Measurements from ENCODE around the gene ZSWIM5. TPM values are rescaled to one million over a fixed set of nuclear protein-coding genes. Genes with fewer than 3 reads are reported as not detected.
"Not testable (repeated sequence)": the region's sequence is repeated elsewhere in the genome, so short reads cannot be mapped to it uniquely, and the experiment has no call there.

ZSWIM5 gene
- total RNA-seq, 4 donors from 2014 or later, result 0.53 to 1.3 (median 0.81) TPM

DNA sequence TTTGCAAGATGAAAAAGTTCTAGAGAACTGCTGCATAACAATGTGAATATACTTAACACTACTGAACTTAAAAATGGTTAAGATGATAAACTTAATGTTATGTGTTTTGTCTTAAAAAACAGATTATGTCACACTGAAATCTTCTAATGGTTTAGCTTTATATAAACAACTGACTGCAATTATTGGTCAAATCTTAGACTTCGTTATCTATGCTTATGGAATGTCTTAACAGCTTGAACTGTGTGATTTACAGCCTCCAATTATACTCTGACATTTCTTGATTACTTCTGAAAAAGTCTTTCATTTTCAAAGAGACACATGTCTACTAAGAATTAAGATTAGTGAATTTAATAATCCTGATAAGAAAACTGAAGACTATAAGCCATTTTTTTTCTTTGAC lies 71.1 kb downstream of the ZSWIM5 start:
- no peaks in the 10 kb centered on the region for H3K36me3 ChIP-seq
- DNase-seq (no peak), ATAC-seq (no peak)
- in situ Hi-C loops (cut with MboI; ENCODE audit: low sequenced_read_pairs in 4 of 4) (no loop called here), intact Hi-C loops (cut with DNase I; ENCODE audit: low total_unique reads) (no loop called here)
- H3K4me3 ChIP-seq, result no peak overlapping the region
- no peak overlapping the region for H3K27ac ChIP-seq
- TF ChIP-seq, protein P1, sequence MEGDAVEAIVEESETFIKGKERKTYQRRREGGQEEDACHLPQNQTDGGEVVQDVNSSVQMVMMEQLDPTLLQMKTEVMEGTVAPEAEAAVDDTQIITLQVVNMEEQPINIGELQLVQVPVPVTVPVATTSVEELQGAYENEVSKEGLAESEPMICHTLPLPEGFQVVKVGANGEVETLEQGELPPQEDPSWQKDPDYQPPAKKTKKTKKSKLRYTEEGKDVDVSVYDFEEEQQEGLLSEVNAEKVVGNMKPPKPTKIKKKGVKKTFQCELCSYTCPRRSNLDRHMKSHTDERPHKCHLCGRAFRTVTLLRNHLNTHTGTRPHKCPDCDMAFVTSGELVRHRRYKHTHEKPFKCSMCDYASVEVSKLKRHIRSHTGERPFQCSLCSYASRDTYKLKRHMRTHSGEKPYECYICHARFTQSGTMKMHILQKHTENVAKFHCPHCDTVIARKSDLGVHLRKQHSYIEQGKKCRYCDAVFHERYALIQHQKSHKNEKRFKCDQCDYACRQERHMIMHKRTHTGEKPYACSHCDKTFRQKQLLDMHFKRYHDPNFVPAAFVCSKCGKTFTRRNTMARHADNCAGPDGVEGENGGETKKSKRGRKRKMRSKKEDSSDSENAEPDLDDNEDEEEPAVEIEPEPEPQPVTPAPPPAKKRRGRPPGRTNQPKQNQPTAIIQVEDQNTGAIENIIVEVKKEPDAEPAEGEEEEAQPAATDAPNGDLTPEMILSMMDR (IDR thresholded peaks at IDR 0.05 in 4 of 5, conservative IDR thresholded peaks at IDR 0.05 in 1 of 5), result no peak
- no peak for TF ChIP-seq POLR2A (IDR thresholded peaks at IDR 0.05)
- no peaks in the 10 kb centered on the region for H3K9me3 ChIP-seq
- H3K4me1 ChIP-seq, result no peaks in the 10 kb centered on the region
- no peaks in the 10 kb centered on the region for H3K27me3 ChIP-seq

DNA sequence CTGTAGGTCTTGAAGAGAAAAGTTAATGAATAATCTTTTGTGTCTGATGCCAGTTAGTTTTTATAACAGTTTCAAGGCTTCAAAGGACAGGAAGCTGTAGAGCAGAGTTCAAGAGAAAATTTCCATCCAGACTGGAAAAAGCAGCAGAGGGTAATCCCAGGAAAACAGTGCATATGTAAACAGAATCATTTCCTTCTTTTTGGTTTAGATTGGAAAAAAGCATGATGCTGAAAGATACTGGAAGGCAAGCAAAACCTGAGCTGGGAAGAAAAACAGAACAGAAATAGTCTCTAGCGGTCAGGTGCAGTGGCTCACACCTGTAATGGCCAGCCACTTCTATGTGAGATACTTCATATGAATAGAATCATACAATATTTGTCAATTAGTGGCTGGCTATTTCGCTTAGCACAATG lies 71.9 kb downstream of the ZSWIM5 start:
- in situ Hi-C loops (cut with MboI; ENCODE audit: low sequenced_read_pairs in 4 of 4) (no loop called here), intact Hi-C loops (cut with DNase I; ENCODE audit: low total_unique reads) (no loop called here)
- Histone ChIP-seq H3K4me3 (no peak overlapping the region), H3K27ac (no peak overlapping the region), H3K36me3 (no peaks in the 10 kb centered on the region), H3K4me1 (no peaks in the 10 kb centered on the region), H3K27me3 (no peaks in the 10 kb centered on the region), H3K9me3 (no peaks in the 10 kb centered on the region)
- DNase-seq, result no peak
- TF ChIP-seq POLR2A (IDR thresholded peaks at IDR 0.05), result no peak
- TF ChIP-seq, protein P1 (IDR thresholded peaks at IDR 0.05 in 4 of 5, conservative IDR thresholded peaks at IDR 0.05 in 1 of 5), result no peak
- ATAC-seq, result no peak

DNA sequence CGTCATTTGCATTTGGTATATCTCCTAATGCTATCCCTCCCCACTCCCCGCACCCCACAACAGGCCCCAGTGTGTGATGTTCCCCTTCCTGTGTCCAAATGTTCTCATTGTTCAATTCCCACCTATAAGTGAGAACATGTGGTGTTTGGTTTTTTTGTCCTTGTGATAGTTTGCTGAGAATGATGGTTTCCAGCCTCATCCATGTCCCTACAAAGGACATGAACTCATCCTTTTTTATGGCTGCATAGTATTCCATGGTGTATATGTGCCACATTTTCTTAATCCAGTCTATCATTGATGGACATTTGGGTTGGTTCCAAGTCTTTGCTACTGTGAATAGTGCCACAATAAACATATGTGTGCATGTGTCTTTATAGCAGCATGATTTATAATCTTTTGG lies 73.7 kb downstream of the ZSWIM5 start:
- H3K36me3 ChIP-seq; H3K27ac ChIP-seq; ATAC-seq; in situ Hi-C loops (cut with MboI; ENCODE audit: low sequenced_read_pairs in 4 of 4); H3K4me3 ChIP-seq; H3K9me3 ChIP-seq; DNase-seq; H3K4me1 ChIP-seq; H3K27me3 ChIP-seq; intact Hi-C loops (cut with DNase I; ENCODE audit: low total_unique reads): not testable (repeated sequence)

DNA sequence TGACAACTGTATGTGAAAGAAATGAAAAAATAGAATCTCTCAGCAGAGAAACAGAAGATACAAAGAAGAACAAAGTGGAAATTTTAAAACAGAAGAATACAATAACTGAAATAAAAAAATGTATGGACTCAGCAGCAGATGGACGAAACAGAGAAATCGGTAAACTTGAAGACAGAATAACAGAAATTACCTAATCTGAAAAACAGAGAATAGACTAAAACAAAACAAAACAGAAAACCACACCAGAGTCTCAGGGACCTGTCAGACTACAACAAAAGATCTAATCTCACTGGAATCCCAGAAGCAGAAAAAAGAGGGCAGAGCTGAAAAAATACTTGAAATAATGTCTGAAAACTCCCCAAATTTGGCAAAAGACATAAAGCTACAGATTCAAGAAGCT lies 83.0 kb downstream of the ZSWIM5 start:
- intact Hi-C loops (cut with DNase I; ENCODE audit: low total_unique reads) (no loop called here), in situ Hi-C loops (cut with MboI; ENCODE audit: low sequenced_read_pairs in 4 of 4) (no loop called here)
- Histone ChIP-seq H3K4me3 (no peak overlapping the region), H3K27ac (no peak overlapping the region), H3K9me3 (no peaks in the 10 kb centered on the region), H3K27me3 (no peaks in the 10 kb centered on the region), H3K36me3 (no peaks in the 10 kb centered on the region), H3K4me1 (no peaks in the 10 kb centered on the region)
- TF ChIP-seq, protein P1 (IDR thresholded peaks at IDR 0.05 in 4 of 5, conservative IDR thresholded peaks at IDR 0.05 in 1 of 5), result no peak
- TF ChIP-seq POLR2A (IDR thresholded peaks at IDR 0.05), result no peak
- ATAC-seq, result no peak
- DNase-seq, result no peak

DNA sequence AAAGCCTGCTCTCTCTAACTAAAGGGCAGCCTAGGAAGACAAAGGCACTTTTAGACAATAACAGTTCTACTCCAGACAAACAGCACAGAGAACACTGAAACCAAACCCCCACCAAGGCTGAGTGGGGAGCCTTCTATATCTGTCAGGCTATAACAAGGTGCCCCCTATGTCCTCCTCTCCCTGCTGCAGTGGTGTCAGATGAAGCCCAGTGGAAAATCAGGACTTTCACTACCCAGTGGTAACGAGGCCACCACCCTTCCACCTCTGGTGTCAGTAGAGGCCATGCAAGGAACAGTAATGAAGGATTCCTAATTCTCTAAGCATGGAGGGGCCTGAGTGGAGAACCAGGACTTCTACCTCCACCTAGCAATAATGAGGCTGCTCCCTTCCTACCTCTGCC lies 83.7 kb downstream of the ZSWIM5 start:
- no peaks in the 10 kb centered on the region for H3K4me1 ChIP-seq
- TF ChIP-seq, protein P1 (IDR thresholded peaks at IDR 0.05 in 4 of 5, conservative IDR thresholded peaks at IDR 0.05 in 1 of 5), result no peak
- TF ChIP-seq POLR2A (IDR thresholded peaks at IDR 0.05), result no peak
- H3K27me3 ChIP-seq, result no peaks in the 10 kb centered on the region
- no peaks in the 10 kb centered on the region for H3K36me3 ChIP-seq
- no peak for DNase-seq
- no peaks in the 10 kb centered on the region for H3K9me3 ChIP-seq
- no peak overlapping the region for H3K4me3 ChIP-seq
- intact Hi-C loops (cut with DNase I; ENCODE audit: low total_unique reads) (no loop called here), in situ Hi-C loops (cut with MboI; ENCODE audit: low sequenced_read_pairs in 4 of 4) (no loop called here)
- ATAC-seq, result no peak
- H3K27ac ChIP-seq, result no peak overlapping the region

All from gastrocnemius medialis (tissue), 4 donors.